ENCODE measurements around the gene SYT14. TPM values are rescaled to one million over a fixed set of nuclear protein-coding genes. Genes with fewer than 3 reads are reported as not detected.
A peak's percentile ranks its signal among the peaks of the same experiment; 100 is the strongest.

Gene SYT14
- total RNA-seq, 2 donors from 2014 or later, result not detected

- Histone ChIP-seq H3K27ac (no peak overlapping the region), H3K27me3 (replicated peaks; ENCODE audit: insufficient read depth) (no peaks in the 10 kb centered on the region), H3K4me1 (ENCODE audit: control insufficient read depth in 1 of 2, low read depth in 2 of 2) (no peaks in the 10 kb centered on the region), H3K9me3 (no peaks in the 10 kb centered on the region), H3K36me3 (no peaks in the 10 kb centered on the region), H3K4me3 (no peak overlapping the region)
- DNase-seq (ENCODE audit: low spot score), result no peak
- ATAC-seq (ENCODE audit: insufficient number of reproducible peaks, low FRiP score, low read depth), result no peak
- TF ChIP-seq, protein P1, sequence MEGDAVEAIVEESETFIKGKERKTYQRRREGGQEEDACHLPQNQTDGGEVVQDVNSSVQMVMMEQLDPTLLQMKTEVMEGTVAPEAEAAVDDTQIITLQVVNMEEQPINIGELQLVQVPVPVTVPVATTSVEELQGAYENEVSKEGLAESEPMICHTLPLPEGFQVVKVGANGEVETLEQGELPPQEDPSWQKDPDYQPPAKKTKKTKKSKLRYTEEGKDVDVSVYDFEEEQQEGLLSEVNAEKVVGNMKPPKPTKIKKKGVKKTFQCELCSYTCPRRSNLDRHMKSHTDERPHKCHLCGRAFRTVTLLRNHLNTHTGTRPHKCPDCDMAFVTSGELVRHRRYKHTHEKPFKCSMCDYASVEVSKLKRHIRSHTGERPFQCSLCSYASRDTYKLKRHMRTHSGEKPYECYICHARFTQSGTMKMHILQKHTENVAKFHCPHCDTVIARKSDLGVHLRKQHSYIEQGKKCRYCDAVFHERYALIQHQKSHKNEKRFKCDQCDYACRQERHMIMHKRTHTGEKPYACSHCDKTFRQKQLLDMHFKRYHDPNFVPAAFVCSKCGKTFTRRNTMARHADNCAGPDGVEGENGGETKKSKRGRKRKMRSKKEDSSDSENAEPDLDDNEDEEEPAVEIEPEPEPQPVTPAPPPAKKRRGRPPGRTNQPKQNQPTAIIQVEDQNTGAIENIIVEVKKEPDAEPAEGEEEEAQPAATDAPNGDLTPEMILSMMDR (IDR thresholded peaks at IDR 0.05), result no peak
Observed at GRCh38 chr1:210125143-210125542, 187.1 kb downstream of the SYT14 start.

GRCh38 chr1:210129092-210129491, 191.1 kb downstream of the SYT14 start:
- no peaks in the 10 kb centered on the region for H3K27me3 ChIP-seq (replicated peaks; ENCODE audit: insufficient read depth)
- no peak overlapping the region for H3K27ac ChIP-seq
- no peak overlapping the region for H3K4me3 ChIP-seq
- no peaks in the 10 kb centered on the region for H3K4me1 ChIP-seq (ENCODE audit: control insufficient read depth in 1 of 2, low read depth in 2 of 2)
- H3K9me3 ChIP-seq, result no peaks in the 10 kb centered on the region
- DNase-seq (ENCODE audit: low spot score) (no peak), ATAC-seq (ENCODE audit: insufficient number of reproducible peaks, low FRiP score, low read depth) (no peak)
- no peaks in the 10 kb centered on the region for H3K36me3 ChIP-seq
- TF ChIP-seq, protein P1 (IDR thresholded peaks at IDR 0.05), result no peak

DNA sequence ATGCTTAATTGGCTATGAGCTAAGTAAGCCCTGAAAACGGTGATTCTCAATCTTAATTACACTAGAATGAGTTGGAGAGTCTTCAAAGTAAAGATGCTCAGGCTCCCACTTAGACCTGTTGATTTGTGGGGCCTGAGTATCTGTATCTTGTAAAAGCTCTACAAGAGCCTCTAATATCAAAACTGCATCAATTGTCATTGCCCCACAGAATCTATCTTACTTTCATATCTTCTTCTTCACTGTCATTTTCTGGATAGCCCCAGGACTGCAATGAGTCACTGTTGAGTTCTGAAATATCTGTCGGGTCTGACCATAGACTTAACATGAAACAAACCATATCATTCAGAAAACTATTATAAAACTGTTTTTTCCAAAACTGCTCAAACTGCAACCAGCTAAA, 191.7 kb downstream of the SYT14 start:
- TF ChIP-seq, protein P1 (IDR thresholded peaks at IDR 0.05), result no peak
- H3K27me3 ChIP-seq (replicated peaks; ENCODE audit: insufficient read depth), result no peaks in the 10 kb centered on the region
- H3K9me3 ChIP-seq, result no peaks in the 10 kb centered on the region
- H3K36me3 ChIP-seq, result no peaks in the 10 kb centered on the region
- no peak overlapping the region for H3K27ac ChIP-seq
- ATAC-seq (ENCODE audit: insufficient number of reproducible peaks, low FRiP score, low read depth) (no peak), DNase-seq (ENCODE audit: low spot score) (no peak)
- no peaks in the 10 kb centered on the region for H3K4me1 ChIP-seq (ENCODE audit: control insufficient read depth in 1 of 2, low read depth in 2 of 2)
- H3K4me3 ChIP-seq, result no peak overlapping the region

GRCh38 chr1:210132582-210132981, 194.6 kb downstream of the SYT14 start:
- TF ChIP-seq, protein P1 (IDR thresholded peaks at IDR 0.05), result no peak
- Histone ChIP-seq H3K9me3 (no peaks in the 10 kb centered on the region), H3K4me3 (no peak overlapping the region), H3K27ac (no peak overlapping the region), H3K36me3 (no peaks in the 10 kb centered on the region), H3K4me1 (ENCODE audit: control insufficient read depth in 1 of 2, low read depth in 2 of 2) (no peaks in the 10 kb centered on the region), H3K27me3 (replicated peaks; ENCODE audit: insufficient read depth) (no peaks in the 10 kb centered on the region)
- no peak for DNase-seq (ENCODE audit: low spot score)
- ATAC-seq (ENCODE audit: insufficient number of reproducible peaks, low FRiP score, low read depth), result no peak

DNA sequence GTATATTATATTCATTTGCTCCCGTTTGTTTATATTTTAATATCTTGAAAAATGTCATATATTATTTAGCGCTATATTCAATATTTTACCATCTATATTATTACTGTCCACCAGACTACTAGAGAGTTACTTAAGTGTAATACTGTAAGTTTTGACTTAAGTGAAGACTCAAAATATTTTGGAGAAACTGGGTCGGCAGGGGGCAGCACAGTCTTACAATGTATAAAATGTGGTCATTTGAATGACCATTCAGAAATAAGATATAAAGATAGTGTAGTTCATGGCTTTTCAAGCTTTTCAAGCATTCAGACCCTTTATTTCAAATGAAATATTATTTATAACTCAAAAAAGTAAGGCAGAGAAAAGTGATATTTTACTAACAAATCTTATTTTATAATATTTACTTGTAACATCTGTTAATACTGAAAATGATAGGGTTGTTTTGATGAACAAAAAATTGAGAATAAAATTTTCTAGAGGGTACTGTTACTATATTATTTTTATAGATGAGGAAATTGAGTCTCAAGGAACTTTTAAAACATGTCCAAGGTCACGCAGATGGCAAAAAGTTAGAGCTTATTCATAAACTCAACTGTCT, 205.5 kb downstream of the SYT14 start:
- DNase-seq (ENCODE audit: low spot score) (peak; percentile 31), ATAC-seq (ENCODE audit: insufficient number of reproducible peaks, low FRiP score, low read depth) (no peak)
- no peak overlapping the region for H3K27ac ChIP-seq
- no peaks in the 10 kb centered on the region for H3K4me1 ChIP-seq (ENCODE audit: control insufficient read depth in 1 of 2, low read depth in 2 of 2)
- no peaks in the 10 kb centered on the region for H3K27me3 ChIP-seq (replicated peaks; ENCODE audit: insufficient read depth)
- TF ChIP-seq, protein P1 (IDR thresholded peaks at IDR 0.05), result peak; percentile 58
- no peaks in the 10 kb centered on the region for H3K36me3 ChIP-seq
- no peak overlapping the region for H3K4me3 ChIP-seq
- no peaks in the 10 kb centered on the region for H3K9me3 ChIP-seq
